GM19372 (cell line): Measurements from ENCODE around the gene SLC35A3.
"Not testable (repeated sequence)": the region's sequence is repeated elsewhere in the genome, so short reads cannot be mapped to it uniquely, and the experiment has no call there.

ENCODE experiments used
- ATAC-seq: cut with Tn5 transposase; IDR thresholded peaks from one replicate; pipeline ENCODE4 v1.9.1; 2021; ENCODE audit warnings: mild to moderate bottlenecking, low read depth, moderate library complexity; ENCODE audit not compliant: unreplicated experiment

Gene SLC35A3

GRCh38 chr1:99970713-99971255, 988 bp downstream of the SLC35A3 start:
- no peak for ATAC-seq

GRCh38 chr1:99972066-99972465, 2.3 kb downstream of the SLC35A3 start:
- not testable (repeated sequence) for ATAC-seq

- no peak for ATAC-seq
These were observed 5.7 kb downstream of the SLC35A3 start for GRCh38 chr1:99975529-99975928.

- ATAC-seq = not testable (repeated sequence)
These were observed 7.5 kb downstream of the SLC35A3 start for GRCh38 chr1:99977326-99977725.

GRCh38 chr1:99978218-99978617, 8.4 kb downstream of the SLC35A3 start:
- no peak for ATAC-seq

- no peak for ATAC-seq
These were observed 9.3 kb downstream of the SLC35A3 start for GRCh38 chr1:99979091-99979490.

- ATAC-seq = no peak
These were observed 11.1 kb downstream of the SLC35A3 start for GRCh38 chr1:99980928-99981327.

GRCh38 chr1:99986656-99987225, 16.9 kb downstream of the SLC35A3 start:
- ATAC-seq = no peak

- ATAC-seq = no peak
These were observed 18.5 kb downstream of the SLC35A3 start for GRCh38 chr1:99988210-99988765.

- ATAC-seq = no peak
These were observed 22.4 kb downstream of the SLC35A3 start for GRCh38 chr1:99992044-99992722.

GRCh38 chr1:99992760-99993467, 23.1 kb downstream of the SLC35A3 start:
- ATAC-seq = no peak

GRCh38 chr1:99993468-99993845, 23.7 kb downstream of the SLC35A3 start:
- ATAC-seq = no peak

GRCh38 chr1:99994496-99994895, 24.7 kb downstream of the SLC35A3 start:
- ATAC-seq = no peak

GRCh38 chr1:99996951-99997350, 27.2 kb downstream of the SLC35A3 start:
- no peak for ATAC-seq

- ATAC-seq = no peak
These were observed 31.7 kb downstream of the SLC35A3 start for GRCh38 chr1:100001462-100001861.

- no peak for ATAC-seq
These were observed 35.6 kb downstream of the SLC35A3 start for GRCh38 chr1:100005424-100005823.

- ATAC-seq = no peak
These were observed 36.9 kb downstream of the SLC35A3 start for GRCh38 chr1:100006688-100007087.

- no peak for ATAC-seq
These were observed 39.7 kb downstream of the SLC35A3 start for GRCh38 chr1:100009458-100009857.

- ATAC-seq = no peak
These were observed 41.0 kb downstream of the SLC35A3 start for GRCh38 chr1:100010804-100011203.

- no peak for ATAC-seq
These were observed 49.4 kb downstream of the SLC35A3 start for GRCh38 chr1:100019220-100019619.

- ATAC-seq = no peak
These were observed 53.7 kb downstream of the SLC35A3 start for GRCh38 chr1:100023482-100023881.
